ENCODE results near the gene WWOX.

GRCh38 chr16:79066561-79066960, 967.1 kb downstream of the WWOX start:
- TF ChIP-seq POLR2A (IDR thresholded peaks at IDR 0.05; ENCODE audit: extremely low read depth, insufficient read length) (no peak), CTCF (IDR thresholded peaks at IDR 0.05; ENCODE audit: low read depth, low read length) (no peak)

Data from NB4 (cell line).